ENCODE data around the gene P2RY11.
A peak's percentile ranks its signal among the peaks of the same experiment; 100 is the strongest.

The P2RY11 gene

GRCh38 chr19:10141479-10141878 is 30.0 kb downstream of the P2RY11 start:
- no peak for DNase-seq (ENCODE audit: low read depth)

GRCh38 chr19:10141973-10142372 is 30.5 kb downstream of the P2RY11 start:
- DNase-seq (ENCODE audit: low read depth), result no peak

DNA sequence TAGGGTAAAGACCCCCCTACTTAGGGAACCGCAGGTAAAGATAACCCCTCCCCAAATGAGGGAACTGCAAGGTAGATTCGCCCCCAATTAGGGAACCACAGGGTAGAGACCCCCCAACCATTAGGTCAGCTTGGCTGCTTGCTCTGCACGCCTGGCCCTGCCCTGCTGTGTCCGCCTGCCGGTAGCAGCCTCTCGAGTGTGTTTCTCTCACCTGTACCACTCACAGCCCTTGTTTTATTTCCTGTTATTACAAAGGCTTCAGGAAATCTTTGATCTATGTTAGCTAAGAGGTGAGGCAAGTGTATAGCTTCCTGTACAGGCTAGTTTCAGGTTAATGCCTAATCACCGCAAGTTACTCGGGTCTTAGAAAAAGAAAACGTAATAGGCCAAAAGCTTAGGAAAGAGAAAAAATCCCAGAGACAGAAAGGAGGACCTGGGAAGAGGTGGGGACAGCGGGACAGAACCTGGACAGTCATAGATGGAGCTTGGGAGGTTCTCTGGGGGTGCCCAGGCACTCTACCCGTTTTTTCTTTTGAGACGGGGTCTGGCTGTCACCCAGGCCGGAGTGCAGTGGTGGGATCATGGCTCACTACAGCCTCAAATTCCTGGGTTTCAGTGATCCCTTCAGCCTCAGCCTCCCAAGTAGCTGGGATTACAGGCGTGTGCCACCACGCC is 31.3 kb downstream of the P2RY11 start:
- DNase-seq (ENCODE audit: low read depth), result peak; percentile 7

- no peak for DNase-seq (ENCODE audit: low read depth)
These were observed 32.2 kb downstream of the P2RY11 start for GRCh38 chr19:10143681-10144080.

- no peak for DNase-seq (ENCODE audit: low read depth)
These were observed 32.9 kb downstream of the P2RY11 start for GRCh38 chr19:10144361-10144760.

DNA sequence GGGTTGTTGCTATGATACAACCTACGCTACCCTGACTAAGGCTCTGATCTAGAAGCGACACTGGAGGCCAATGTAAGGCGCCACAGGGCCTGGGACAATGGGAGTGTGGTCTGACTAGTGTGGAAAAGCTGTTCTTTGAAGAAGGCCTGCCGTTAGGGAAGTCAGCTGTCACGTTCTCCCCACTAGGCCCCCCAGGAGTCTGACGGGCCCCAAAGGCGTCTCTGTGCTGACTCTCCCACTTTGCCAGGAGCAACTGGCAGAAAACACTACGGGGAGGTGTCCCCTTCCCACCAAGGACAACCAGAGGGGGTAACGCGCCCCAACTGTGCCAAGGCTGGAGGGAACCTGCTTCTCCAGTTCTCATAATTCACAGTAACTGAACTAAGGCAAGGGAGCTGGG is 33.5 kb downstream of the P2RY11 start:
- DNase-seq (ENCODE audit: low read depth), result no peak

- DNase-seq (ENCODE audit: low read depth), result no peak
These were observed 34.6 kb downstream of the P2RY11 start for GRCh38 chr19:10146142-10146541.

DNA sequence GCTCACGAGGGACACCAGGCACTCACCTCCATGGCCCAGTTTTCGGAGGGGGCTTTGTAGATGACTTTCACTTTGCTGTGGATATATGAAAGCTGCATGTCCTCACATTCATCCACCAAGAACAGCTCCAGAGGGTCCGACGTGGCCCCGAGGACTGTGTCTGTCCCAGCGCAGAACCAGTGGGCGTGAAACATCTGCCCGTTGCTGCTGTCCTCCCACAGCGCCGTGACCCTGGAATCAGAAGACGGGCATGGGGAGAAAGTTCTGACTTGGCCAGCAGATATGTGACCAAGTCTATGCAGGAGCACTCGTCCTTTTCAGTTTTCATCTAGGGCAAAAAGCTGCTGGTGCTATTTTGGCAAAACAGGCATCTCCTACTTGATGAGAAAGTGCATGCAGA is 37.9 kb downstream of the P2RY11 start:
- DNase-seq (ENCODE audit: low read depth), result no peak

- no peak for DNase-seq (ENCODE audit: low read depth)
These were observed 40.0 kb downstream of the P2RY11 start for GRCh38 chr19:10151521-10151920.

GRCh38 chr19:10152100-10152499 is 40.6 kb downstream of the P2RY11 start:
- no peak for DNase-seq (ENCODE audit: low read depth)

- no peak for DNase-seq (ENCODE audit: low read depth)
These were observed 44.3 kb downstream of the P2RY11 start for GRCh38 chr19:10155839-10156238.

DNA sequence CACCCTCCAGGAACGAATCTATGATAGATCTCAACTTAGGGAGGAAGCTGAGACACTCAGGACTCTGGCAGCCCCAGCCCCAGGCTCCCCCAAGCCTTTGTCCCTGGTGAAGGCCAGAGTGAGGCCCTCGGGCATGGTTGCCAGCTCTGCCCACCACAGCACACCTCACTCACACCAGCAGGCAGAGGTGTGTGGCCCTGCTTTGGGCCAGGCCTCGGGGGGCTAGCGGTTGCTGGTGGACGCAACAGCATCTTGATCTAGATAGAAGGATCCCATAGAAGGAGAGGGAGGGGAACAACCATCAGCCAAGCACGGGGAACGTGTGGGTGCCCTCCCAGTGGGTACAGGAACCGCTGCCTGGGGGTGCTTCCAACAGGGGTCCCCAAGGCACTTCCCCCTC is 46.6 kb downstream of the P2RY11 start:
- DNase-seq (ENCODE audit: low read depth), result no peak

DNA sequence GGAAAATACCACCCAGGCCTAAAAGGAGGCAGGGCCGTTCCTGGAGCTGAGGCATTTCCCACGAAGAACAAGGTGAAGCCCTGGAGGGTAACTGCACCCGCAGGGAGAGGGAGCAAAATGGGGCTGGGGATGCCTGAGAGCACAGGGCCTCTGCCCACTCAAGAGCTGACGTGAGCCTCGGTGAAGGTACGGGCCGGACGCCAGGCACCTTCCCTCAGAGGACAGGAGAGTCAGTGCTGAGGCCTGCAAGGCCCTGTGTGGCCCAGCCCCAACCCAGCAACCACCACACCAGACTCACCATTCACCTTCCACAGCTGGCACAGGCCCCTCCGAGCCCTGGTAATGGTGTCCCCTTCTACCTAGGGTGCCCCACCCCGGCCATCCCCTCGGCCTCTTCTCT is 47.0 kb downstream of the P2RY11 start:
- DNase-seq (ENCODE audit: low read depth), result no peak

DNA sequence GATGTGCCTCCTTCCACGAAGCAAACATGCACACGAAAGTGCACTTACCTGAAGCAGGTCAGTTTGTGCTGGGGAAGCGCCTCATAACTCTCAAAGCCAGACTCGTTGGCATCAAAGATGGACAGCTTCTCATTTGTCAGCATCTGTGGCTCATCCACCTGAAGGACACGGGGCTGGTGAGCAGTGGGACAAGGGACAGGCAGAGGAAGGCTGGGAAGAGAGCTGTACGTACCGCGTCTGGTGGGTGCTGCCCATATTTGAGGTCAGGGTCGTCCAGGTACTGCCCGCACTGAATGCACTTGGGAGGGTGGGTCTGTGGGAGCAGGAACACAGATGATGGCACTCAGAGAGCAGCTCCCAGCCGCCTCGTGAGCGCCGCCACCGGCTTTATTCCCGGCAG is 48.1 kb downstream of the P2RY11 start:
- DNase-seq (ENCODE audit: low read depth), result no peak

GRCh38 chr19:10163536-10163935 is 52.0 kb downstream of the P2RY11 start:
- DNase-seq (ENCODE audit: low read depth), result no peak
